K562 (cell line): Measurements from ENCODE around the gene GGA3. TPM values are rescaled to one million over a fixed set of nuclear protein-coding genes. Genes with fewer than 3 reads are reported as not detected.
A peak's percentile ranks its signal among the peaks of the same experiment; 100 is the strongest.

ENCODE experiments used
- BRD4 ChIP-seq: fragments of 200-600 bp; sonication (generic); IDR thresholded peaks from 2 replicates; pipeline ENCODE4 v1.6.1; 2017; ENCODE audit warnings: inconsistent platforms
- CEBPZ ChIP-seq: fragments of 150-350 bp; IDR thresholded peaks from 2 replicates; pipeline ENCODE4 v1.6.1; 2014; ENCODE audit warnings: low read depth, mild to moderate bottlenecking, low read length, borderline replicate concordance
- CHD4 ChIP-seq: fragments of 200-600 bp; sonication (generic); IDR thresholded peaks from 3 replicates; pipeline ENCODE4 v1.6.1; 2012; ENCODE audit warnings: low read depth, mild to moderate bottlenecking, mixed read lengths, low read length, inconsistent platforms; ENCODE audit not compliant: insufficient read depth, insufficient replicate concordance, poor library complexity, severe bottlenecking
- CTCFL ChIP-seq: IDR thresholded peaks from 2 replicates; pipeline ENCODE4 v1.6.1; 2011; ENCODE audit warnings: borderline replicate concordance, low read depth, mild to moderate bottlenecking, moderate library complexity, low read length; ENCODE audit not compliant: insufficient read depth, poor library complexity, severe bottlenecking
- DNMT1 ChIP-seq: fragments of 450-650 bp; IDR thresholded peaks from 2 replicates; pipeline ENCODE4 v1.6.1; 2016; ENCODE audit warnings: antibody characterized with exemption, mild to moderate bottlenecking
- ELF1 ChIP-seq: fragments of 200-800 bp; sonication (Bioruptor generic); IDR thresholded peaks from 2 replicates; pipeline ENCODE4 v1.6.1; 2016; ENCODE audit warnings: missing genetic modification characterization, missing compliant biosample characterization
- EZH2 ChIP-seq: IDR thresholded peaks from 2 replicates; pipeline ENCODE4 v1.6.1; 2012; ENCODE audit warnings: low read depth, mild to moderate bottlenecking, inconsistent platforms, low read length, borderline replicate concordance
- NR4A1 ChIP-seq, 2 experiments: fragments of 250-450 bp in 1 of 2; fragments of 450-650 bp in 1 of 2; sonication (Bioruptor Pico) in 1 of 2; IDR thresholded peaks; 2 replicates each; pipeline versions ENCODE4 v1.4.0 to v1.6.1; 2016 to 2020; ENCODE audit warnings: mild to moderate bottlenecking in 2 of 2, missing compliant biosample characterization in 1 of 2, missing genetic modification characterization in 1 of 2, moderate library complexity in 1 of 2
- SOX6 ChIP-seq: fragments of 450-650 bp; IDR thresholded peaks from 2 replicates; pipeline ENCODE4 v1.6.1; 2014; ENCODE audit warnings: mild to moderate bottlenecking
- TGIF2 ChIP-seq: sonication (generic); formaldehyde crosslinking; IDR thresholded peaks from 2 replicates; pipeline ENCODE4 v1.8.1; 2022; ENCODE audit warnings: mild to moderate bottlenecking, missing genetic modification reagents, moderate library complexity
- UBTF ChIP-seq, 2 experiments: IDR thresholded peaks; 2 replicates each; pipeline ENCODE4 v1.6.1; 2012; ENCODE audit warnings: improper control_type of control experiment in 2 of 2, low read depth in 2 of 2, low read length in 2 of 2, borderline replicate concordance in 1 of 2
- ZNF398 ChIP-seq: fragments of 250-450 bp; sonication (Bioruptor Pico); IDR thresholded peaks from 2 replicates; pipeline ENCODE4 v1.8.0; 2021; ENCODE audit warnings: moderate library complexity, mild to moderate bottlenecking, inconsistent platforms
- ZNF830 ChIP-seq: fragments of 250-450 bp; sonication (Bioruptor Pico); IDR thresholded peaks from 2 replicates; pipeline ENCODE4 v1.5.0; 2021; ENCODE audit warnings: mild to moderate bottlenecking
- polyA plus RNA-seq, 8 experiments: library from polyadenylated mRNA; depleted of rRNA in 4 of 8; stranded (reverse) in 5 of 8; unstranded in 3 of 8; fragments of >200 nt; fragmentation: Nextera tagmentation in 2 of 8; fragmentation: Illumina TruSeq in 1 of 8; extraction: Ambion mirVana in 2 of 8; extraction: Trizol in 1 of 8; gene quantifications; 2 replicates each; pipeline versions ENCODE4 v1.2.1 to v1.2.3, GENCODE V29; 2011 to 2014; ENCODE audit warnings: inconsistent platforms in 1 of 8, missing spikeins in 1 of 8
- total RNA-seq, 7 experiments: library from RNA; depleted of rRNA in 6 of 7; stranded (reverse); fragments of >200 nt in 6 of 7; fragmentation: Illumina TruSeq in 2 of 7; extraction: Trizol in 2 of 7; gene quantifications; 2 replicates each; pipeline versions ENCODE4 v1.2.1 to v1.2.3, GENCODE V29; 2011 to 2021; ENCODE audit warnings: low replicate concordance in 1 of 7

The GGA3 gene
- total and polyA plus RNA-seq, 9 of the 15 experiments (the other 6 are each of a cell fraction or from before 2014, with no cell fraction given): 5.7 to 64.9 (median 25.4) TPM

- TF ChIP-seq UBTF (IDR thresholded peaks at IDR 0.05; ENCODE audit: borderline replicate concordance in 1 of 2, low read depth in 2 of 2, low read length in 2 of 2): peak in 1 of 2 experiments; percentile 41; a peak in 1 of 4 replicates
- TF ChIP-seq ZNF830 (CRISPR knock-in tag): no peak
- TF ChIP-seq CHD4: no peak
- no peak for TF ChIP-seq ELF1 (tag)
- no peak for TF ChIP-seq DNMT1
- no peak for TF ChIP-seq NR4A1 (CRISPR knock-in tag; IDR thresholded peaks at IDR 0.05)
- no peak for TF ChIP-seq NR4A1 (tag; IDR thresholded peaks at IDR 0.05)
- no peak for TF ChIP-seq BRD4
- TF ChIP-seq CTCFL: peak; percentile 34
- no peak for TF ChIP-seq EZH2
- no peak for TF ChIP-seq TGIF2 (CRISPR knock-in tag)
- no peak for TF ChIP-seq SOX6
- no peak for TF ChIP-seq ZNF398 (CRISPR knock-in tag)
- TF ChIP-seq CEBPZ: no peak
Measured at GRCh38 chr17:75260641-75261335, 618 bp downstream of the GGA3 start (continued).
